Effector memory CD4-positive, alpha-beta T cell (primary cell): Measurements from ENCODE around the gene TNPO2.
"Not testable (repeated sequence)": the region's sequence is repeated elsewhere in the genome, so short reads cannot be mapped to it uniquely, and the experiment has no call there.

ENCODE experiments used
- DNase-seq, 3 donors: peaks; one replicate each; pipeline ENCODE4 v3.0.0-alpha.2; 2020
- H3K27ac ChIP-seq: 2 replicates; pipeline ENCODE4 v1.7.0; 2013; ENCODE audit warnings: mild to moderate bottlenecking, low read length, moderate library complexity; ENCODE audit not compliant: insufficient read depth, poor library complexity, severe bottlenecking
- H3K27me3 ChIP-seq: replicated peaks from 2 replicates; pipeline ENCODE4 v1.7.0; 2013; ENCODE audit warnings: mild to moderate bottlenecking, low read length; ENCODE audit not compliant: insufficient read depth, control insufficient read depth, poor library complexity, severe bottlenecking
- H3K36me3 ChIP-seq: 2 replicates; pipeline ENCODE4 v1.7.0; 2013; ENCODE audit warnings: mild to moderate bottlenecking, low read length, moderate library complexity; ENCODE audit not compliant: control insufficient read depth, insufficient read depth
- H3K4me1 ChIP-seq: 2 replicates; pipeline ENCODE4 v1.7.0; 2013; ENCODE audit warnings: low read length, mild to moderate bottlenecking; ENCODE audit not compliant: control insufficient read depth, insufficient read depth, poor library complexity, severe bottlenecking
- H3K4me3 ChIP-seq: 2 replicates; pipeline ENCODE4 v1.7.0; 2013; ENCODE audit warnings: low read length, low read depth, mild to moderate bottlenecking; ENCODE audit not compliant: insufficient read depth, poor library complexity, severe bottlenecking
- H3K9me3 ChIP-seq: 2 replicates; pipeline ENCODE4 v1.7.0; 2013; ENCODE audit warnings: mild to moderate bottlenecking, low read length, moderate library complexity; ENCODE audit not compliant: control insufficient read depth

TNPO2 gene

DNA sequence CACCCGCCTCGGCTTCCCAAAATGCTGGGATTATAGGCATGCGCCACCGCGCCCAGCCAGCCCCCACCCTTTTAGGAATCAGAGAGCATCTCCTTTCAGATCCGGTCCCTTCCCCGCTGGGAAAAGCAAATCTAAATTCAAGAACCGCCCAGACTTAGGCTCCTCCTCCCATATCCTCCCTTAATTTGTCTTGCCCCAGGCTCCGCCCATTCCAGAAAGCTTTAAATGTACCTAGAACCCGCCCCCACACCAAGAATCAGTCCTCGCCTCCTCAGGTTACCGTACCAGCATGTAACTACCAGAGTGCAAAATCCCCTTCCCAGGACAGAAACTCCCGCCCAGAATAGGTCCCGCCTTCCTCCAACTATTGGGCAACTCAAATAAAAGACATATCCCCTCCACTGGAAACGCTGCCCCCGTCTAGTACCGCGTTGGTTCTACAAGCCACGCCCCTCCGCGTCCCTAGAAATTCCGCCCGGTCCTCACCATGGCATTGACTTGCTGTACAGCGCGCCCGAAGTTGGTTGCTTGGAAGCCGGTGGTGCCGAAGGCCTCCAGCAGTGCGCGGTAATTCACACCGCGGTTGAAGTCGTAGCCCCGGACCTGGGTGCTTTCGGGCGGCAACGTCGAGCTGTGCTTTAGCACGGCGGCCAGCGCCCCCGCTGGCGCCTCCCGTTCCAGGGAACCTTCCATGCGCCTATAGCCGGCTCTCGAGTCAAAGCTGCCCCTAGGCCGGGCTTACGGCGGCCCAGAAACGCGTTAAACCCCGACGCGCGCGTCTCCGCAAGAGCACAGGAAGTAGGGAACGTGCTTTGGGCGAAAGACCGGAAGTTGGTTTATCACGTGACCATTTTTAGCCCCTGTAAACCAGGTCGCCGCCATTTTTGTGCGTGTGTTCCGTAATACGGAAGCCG, 42.4 kb downstream of the TNPO2 start, which contains the start of gene DHPS:
DHPS (minus strand) TSS at position 807 of the 914 bp plus-strand sequence; CDS start at position 693, 114 bp downstream.
- DNase-seq, result peak; percentile 82 to 91 (median 88)
- no peaks in the 10 kb centered on the region for H3K9me3 ChIP-seq
- H3K36me3 ChIP-seq, result peaks cover 33% of the 10 kb centered on the region
- H3K4me3 ChIP-seq, result peak within 1 kb of the TSS; percentile 90
- peak within 1 kb of the TSS; percentile 98 for H3K27ac ChIP-seq
- H3K4me1 ChIP-seq, result peaks cover 19% of the 10 kb centered on the region
- H3K27me3 ChIP-seq, result no peaks in the 10 kb centered on the region

DNA sequence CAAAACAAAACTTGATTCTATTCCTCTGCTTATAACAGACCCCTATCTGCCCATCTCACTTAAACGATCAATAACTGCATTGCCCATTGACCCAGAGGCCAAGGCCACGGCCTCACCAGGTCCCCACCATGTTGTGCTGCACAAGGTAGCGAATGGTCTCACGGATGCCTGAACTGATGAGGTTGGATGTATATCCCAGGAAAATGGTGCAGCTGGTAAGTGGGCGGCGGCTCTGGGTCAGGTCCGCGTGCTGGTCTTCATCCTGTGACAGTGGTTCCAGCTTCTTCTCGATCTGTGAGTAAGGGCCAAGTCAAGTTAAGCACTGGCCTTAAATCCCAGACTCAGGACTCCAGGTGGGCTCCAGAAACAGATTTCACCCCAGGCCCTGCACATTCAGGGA, 43.7 kb downstream of the TNPO2 start:
- Histone ChIP-seq H3K27me3 (no peaks in the 10 kb centered on the region), H3K27ac (no peak overlapping the region), H3K4me3 (no peak overlapping the region), H3K4me1 (peaks cover 22% of the 10 kb centered on the region), H3K9me3 (no peaks in the 10 kb centered on the region), H3K36me3 (peaks cover 46% of the 10 kb centered on the region)
- DNase-seq, result no peak

GRCh38 chr19:12678039-12678438, 45.7 kb downstream of the TNPO2 start:
- H3K4me3 ChIP-seq, H3K27me3 ChIP-seq, H3K27ac ChIP-seq, H3K9me3 ChIP-seq, DNase-seq: not testable (repeated sequence)
- Histone ChIP-seq H3K36me3 (peaks cover 59% of the 10 kb centered on the region), H3K4me1 (peaks cover 22% of the 10 kb centered on the region)

DNA sequence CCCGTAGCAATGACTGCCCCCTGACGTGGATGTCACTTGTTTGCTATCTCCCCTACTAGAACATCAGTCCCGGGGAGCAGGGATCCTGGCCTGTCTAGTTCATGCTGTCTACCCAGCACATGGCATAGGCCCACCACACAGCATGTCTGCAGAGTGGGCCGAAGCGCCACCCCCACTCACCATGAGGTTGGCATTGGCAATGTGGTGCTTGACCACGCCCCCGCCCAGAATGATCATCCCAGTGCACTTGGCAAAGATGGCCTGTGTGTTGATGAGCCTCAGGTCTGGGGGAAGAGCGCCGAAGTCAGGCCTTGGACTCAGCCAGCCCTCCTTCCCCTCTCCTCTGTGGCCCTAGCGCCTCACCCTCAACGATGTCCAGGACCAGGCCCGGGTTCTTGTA, 46.8 kb downstream of the TNPO2 start:
- H3K27me3 ChIP-seq, result no peaks in the 10 kb centered on the region
- H3K4me1 ChIP-seq, result peaks cover 22% of the 10 kb centered on the region
- H3K4me3 ChIP-seq, result no peak overlapping the region
- DNase-seq, result no peak
- H3K9me3 ChIP-seq, result no peaks in the 10 kb centered on the region
- H3K27ac ChIP-seq, result no peak overlapping the region
- peaks cover 65% of the 10 kb centered on the region for H3K36me3 ChIP-seq

DNA sequence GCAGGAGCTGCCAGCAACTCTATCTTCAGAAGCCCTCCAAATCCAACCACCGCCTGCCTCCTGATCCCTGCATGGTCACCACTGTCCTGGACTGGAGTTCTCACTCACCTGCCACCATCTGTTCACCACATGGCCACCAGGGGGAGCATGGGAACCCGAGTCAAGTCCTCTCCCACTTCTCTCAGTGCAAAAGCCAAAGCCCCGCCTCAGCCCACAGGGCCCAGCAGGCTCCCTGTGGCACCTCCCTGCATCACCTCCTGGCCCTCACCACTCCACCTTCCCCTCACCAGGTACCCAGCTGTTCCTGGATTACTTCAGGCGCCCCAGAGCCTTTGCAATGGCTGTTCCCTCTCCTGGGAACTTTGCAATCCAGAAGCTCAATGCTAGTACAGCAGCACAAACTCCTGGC, 47.3 kb downstream of the TNPO2 start:
- peak; percentile 60 to 76 (median 66) for DNase-seq
- Histone ChIP-seq H3K27me3 (no peaks in the 10 kb centered on the region), H3K27ac (peak overlapping the region; percentile 39), H3K4me1 (peaks cover 19% of the 10 kb centered on the region), H3K4me3 (no peak overlapping the region), H3K36me3 (peaks cover 65% of the 10 kb centered on the region), H3K9me3 (no peaks in the 10 kb centered on the region)

DNA sequence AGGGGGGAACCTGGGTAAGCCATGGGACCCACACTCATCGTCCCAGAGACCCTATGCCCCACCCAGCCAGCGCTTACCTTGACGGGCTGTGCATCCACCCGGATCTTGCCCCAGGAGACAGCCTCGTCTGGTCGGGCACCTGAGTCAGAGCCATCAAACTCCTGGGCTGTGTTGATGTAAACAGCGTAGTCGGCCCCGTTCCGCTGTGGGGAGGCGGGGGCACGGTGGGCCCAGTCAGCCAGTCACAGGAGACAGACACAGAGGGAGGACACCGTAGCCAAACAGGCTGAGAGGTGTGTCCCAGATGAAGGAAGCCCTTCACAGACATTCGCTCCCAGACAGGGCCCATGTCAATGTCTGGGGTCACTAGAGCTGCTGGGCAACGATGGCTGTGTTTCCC, 47.8 kb downstream of the TNPO2 start:
- no peaks in the 10 kb centered on the region for H3K27me3 ChIP-seq
- H3K4me1 ChIP-seq, result peaks cover 16% of the 10 kb centered on the region
- DNase-seq, result no peak
- no peak overlapping the region for H3K27ac ChIP-seq
- no peak overlapping the region for H3K4me3 ChIP-seq
- H3K36me3 ChIP-seq, result peaks cover 65% of the 10 kb centered on the region
- H3K9me3 ChIP-seq, result no peaks in the 10 kb centered on the region

DNA sequence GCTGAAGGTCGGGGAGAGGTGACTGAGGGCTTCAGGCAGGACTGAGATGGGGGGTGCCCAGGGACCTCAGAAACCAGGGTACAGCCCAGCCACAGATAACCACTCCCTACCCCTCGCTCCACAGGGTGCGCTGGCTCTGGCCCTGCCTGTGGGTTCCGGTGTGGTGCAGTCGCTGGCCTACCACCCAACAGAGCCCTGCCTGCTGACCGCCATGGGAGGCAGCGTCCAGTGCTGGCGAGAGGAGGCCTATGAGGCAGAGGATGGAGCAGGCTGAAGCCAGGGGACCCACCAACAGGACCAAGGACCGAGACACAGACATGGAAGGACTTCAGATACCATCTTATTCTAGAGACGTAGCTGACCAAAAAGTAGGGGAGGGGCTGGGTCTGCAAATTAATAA, 48.3 kb downstream of the TNPO2 start:
- peaks cover 65% of the 10 kb centered on the region for H3K36me3 ChIP-seq
- H3K4me3 ChIP-seq, result no peak overlapping the region
- H3K27me3 ChIP-seq, result no peaks in the 10 kb centered on the region
- no peaks in the 10 kb centered on the region for H3K9me3 ChIP-seq
- H3K4me1 ChIP-seq, result peaks cover 14% of the 10 kb centered on the region
- H3K27ac ChIP-seq, result no peak overlapping the region
- DNase-seq, result no peak

DNA sequence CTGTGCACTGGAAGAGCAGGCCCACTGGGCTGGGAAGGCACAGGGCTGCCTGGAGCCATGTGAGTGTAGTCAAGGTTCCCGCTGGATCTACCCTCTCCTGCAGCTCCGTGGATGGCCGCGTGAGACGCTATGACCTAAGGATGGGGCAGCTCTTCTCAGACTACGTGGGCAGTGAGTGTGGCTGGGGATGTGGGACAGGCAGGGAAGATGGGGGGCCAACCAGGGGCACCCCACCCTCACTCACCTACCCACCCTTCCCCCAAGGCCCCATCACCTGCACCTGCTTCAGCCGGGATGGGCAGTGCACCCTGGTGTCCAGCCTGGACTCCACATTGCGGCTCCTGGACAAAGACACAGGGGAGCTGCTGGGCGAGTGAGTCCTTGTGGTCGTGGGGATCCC, 51.0 kb downstream of the TNPO2 start:
- Histone ChIP-seq H3K36me3 (peaks cover 47% of the 10 kb centered on the region), H3K27ac (no peak overlapping the region), H3K4me1 (peaks cover 20% of the 10 kb centered on the region), H3K4me3 (no peak overlapping the region), H3K9me3 (no peaks in the 10 kb centered on the region), H3K27me3 (no peaks in the 10 kb centered on the region)
- no peak for DNase-seq

DNA sequence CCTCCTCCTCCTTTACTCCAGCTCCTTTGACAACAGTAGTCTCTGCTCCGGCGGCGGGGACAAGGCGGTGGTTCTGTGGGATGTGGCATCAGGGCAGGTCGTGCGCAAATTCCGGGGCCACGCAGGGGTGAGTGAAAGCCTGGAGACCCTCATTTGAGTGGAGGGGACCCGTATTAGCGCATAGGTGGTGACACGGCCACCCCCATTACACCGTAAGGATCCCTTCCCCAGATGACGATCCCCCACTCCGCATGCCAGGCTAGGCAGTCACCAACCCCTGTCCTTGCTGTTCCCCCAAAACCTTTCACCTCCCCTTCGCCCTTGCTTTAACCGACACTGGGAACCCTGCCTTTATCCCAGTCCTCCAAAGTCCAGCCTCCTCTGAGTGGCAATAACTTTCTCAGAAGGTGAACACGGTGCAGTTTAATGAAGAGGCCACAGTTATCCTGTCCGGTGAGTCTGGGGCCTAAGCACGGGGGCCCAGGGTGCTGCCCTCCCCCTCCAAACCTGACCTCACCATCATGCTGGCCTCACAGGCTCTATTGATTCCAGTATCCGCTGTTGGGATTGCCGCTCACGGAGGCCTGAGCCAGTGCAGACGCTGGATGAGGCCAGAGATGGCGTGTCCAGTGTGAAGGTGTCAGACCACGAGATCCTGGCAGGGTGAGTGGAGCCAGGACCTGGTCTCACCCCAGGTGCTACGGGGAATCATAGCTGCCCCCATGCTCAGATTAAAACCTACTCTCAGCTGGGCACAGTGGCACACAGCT, 53.4 kb downstream of the TNPO2 start:
- H3K27me3 ChIP-seq, result no peaks in the 10 kb centered on the region
- peak overlapping the region; percentile 95 for H3K27ac ChIP-seq
- no peaks in the 10 kb centered on the region for H3K9me3 ChIP-seq
- peaks cover 21% of the 10 kb centered on the region for H3K4me1 ChIP-seq
- H3K36me3 ChIP-seq, result peaks cover 23% of the 10 kb centered on the region
- DNase-seq, result no peak
- H3K4me3 ChIP-seq, result peak overlapping the region; percentile 78
